Activated CD4-positive, alpha-beta T cell treated with anti-CD3 and anti-CD28 coated beads, Interleukin-2, amount 50 U/mL, for 24 hours (primary cell): Measurements from ENCODE around the gene FRMD4A.

Experiments
- DNase-seq, 2 donors: peaks; one replicate each; pipeline ENCODE4 v3.0.0-alpha.2; 2020; ENCODE audit warnings: low read depth in 1 of 2, low spot score in 1 of 2

The FRMD4A gene

DNA sequence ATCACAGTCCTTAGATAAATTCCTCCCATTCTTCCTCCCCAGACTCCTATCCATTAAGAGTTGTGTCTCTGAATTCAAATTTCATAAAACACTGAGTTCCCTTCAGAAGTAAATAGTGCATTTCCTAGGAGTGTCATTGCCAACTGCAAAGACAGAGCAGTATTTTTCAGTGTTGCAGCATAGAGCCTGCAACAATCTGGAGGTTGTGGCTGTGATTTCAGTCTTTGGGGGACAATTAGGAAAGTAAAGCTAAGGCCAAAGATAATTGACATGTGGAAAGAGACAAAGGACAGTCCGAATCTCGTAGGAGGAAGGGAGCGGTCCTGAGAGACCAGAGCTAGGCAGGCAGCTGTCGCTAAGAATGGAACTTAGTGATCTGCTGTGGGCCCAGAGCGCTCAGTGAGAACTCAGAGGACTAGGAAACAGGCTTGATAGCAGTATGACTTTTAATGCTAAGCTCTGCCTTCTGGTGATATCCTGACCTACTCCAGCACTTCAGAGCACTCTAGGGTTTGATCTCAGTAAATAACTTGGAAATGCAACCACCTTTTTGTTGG lies 697.8 kb downstream of the FRMD4A start:
- no peak for DNase-seq

DNA sequence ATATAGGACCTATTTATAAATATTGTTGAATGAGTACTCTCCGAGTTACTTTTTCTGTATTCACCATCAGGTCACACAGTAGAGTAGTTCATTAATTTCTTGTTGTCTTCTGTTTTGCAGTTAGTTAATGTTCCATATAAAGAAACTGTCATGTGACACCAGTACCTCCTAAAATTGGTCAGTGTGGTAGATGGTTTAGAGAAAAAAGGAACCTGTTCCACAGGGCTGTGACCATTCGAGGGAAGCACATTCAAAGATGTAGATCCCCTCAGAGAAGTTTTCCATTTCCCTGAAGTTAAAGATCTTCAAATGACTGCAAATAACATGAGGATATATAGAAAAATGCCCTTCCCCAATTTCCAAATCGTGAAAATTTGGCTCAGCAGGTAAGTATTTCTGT lies 698.3 kb downstream of the FRMD4A start:
- no peak for DNase-seq

DNA sequence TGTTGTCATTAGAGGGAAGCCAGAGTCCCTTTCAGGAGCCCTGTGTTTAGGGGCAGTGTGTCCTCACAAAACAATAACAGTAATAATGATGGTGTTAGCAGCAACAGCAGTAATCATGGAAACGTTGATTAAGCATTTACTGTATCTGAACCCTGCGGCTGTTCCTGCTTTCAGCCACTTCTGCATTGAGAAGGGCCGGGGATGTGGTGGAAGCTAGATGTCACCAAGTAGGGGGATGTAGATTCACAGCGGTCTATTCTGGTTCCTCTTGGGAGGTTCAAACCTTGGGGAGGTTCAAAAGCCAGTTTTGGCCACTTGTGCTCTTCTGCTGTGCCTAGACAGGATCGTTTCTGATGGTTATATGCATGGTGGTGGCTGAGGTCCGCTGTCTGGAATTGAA lies 699.1 kb downstream of the FRMD4A start:
- no peak for DNase-seq

DNA sequence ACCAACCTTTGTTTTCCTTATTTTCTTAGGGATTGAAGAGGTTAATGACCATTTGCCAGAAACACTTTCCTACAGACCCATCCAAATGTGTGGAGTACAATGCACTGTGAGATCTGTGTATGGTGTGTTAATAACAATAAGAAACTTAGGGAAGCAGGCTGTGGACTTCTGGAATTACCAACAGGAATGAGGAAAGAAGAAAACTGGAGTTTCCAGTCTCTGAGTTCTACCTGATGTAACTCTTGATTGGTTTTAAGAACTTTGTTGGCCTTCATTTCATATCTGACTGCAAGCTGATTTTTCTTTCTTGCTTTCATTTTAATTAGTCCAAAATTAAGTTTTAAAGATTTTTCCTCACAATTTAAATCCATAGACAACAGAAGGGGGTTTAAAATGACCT lies 700.5 kb downstream of the FRMD4A start:
- DNase-seq, result no peak

DNA sequence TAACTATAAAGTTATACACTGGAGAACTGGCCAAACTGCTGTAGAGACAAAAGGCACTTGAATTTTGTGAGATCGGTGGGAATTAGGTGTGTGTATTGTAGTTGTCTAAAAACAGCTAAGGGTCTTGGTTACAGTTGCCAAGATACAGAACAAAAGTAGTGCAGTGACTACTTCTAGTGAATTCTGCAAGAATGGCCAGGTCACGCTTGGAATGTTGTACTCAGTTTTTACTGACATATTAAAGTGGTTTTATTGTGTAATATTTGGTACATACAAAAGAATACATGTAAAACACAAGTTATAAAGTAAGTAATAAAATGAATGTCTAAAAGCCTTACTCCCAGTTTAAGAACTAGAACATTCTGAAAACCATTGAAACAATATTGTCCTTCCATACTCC lies 701.6 kb downstream of the FRMD4A start:
- no peak for DNase-seq

DNA sequence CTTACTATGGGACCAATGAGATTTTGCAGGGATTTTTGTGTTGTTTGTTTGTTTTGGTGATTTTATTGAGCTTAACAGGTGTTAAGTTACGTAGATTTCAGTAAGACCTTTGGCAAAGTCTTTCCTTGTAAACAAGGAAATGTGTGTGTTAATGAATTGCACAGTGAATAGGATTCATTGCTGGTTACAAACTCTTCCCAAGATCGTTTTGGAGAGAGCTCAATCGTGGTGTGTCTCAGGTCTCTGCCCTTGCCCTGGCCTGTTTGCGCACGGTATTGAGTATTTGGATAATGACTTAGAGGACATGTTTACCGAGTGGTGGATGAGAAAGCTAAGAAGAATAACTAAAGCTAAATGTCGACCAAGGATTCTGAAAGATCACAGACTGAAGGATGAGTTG lies 702.1 kb downstream of the FRMD4A start:
- no peak for DNase-seq

DNA sequence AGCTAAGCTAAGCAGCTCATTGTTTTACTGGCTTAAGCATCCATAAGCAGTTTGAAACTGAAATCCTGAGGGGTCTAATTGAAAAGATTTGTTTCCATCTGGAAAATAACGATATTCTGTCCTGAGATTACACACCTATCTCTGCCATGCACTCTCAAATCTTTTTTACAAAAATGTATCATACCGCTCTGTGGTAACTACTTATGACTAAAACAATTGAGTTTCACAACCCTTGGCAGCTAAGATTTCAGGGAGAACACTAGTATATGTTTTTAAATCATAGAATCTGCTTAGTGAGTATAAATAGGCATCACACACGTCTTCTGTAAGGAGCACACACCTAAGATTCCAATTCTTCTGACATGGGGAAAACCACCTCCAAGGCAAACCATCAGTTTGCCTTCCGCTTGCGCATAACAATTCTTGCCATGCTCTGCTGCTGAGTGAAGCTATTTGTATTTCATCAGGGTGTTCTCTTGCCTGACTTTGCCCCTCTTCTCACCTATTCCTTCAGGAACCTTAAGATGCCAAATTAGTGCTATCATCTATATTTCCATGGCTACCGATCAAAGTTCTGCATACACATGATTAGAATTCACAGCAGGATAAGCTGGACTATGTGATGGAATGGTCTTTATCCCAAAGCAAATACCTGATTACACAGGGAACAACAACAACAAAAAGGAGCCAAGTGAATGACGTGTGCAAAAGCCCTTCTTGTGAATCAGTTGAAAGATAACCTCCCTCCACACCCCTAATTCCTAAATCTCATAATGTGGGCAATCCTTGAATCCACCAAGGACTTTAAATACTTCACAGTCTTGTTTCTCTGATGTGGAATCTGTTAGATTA lies 703.0 kb downstream of the FRMD4A start:
- DNase-seq, result no peak

DNA sequence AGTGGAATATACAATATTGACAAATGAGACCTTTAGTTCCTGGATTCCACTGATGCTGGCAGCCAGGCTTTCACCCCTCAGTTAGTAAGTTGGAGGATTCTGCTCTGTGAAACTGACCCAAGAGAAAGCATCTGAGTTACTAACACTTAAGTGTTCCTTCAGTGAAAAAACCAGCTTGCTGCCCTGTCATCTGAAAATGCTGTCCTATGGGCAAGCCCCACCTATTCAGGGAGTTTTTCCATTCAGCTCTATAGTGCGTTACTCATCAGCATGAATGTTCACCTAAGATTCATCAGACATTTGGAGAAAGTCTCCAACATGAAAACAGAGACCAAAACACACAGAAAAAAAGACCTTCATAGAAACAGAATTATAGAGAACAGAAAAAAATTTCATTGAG lies 706.1 kb downstream of the FRMD4A start:
- DNase-seq, result no peak

DNA sequence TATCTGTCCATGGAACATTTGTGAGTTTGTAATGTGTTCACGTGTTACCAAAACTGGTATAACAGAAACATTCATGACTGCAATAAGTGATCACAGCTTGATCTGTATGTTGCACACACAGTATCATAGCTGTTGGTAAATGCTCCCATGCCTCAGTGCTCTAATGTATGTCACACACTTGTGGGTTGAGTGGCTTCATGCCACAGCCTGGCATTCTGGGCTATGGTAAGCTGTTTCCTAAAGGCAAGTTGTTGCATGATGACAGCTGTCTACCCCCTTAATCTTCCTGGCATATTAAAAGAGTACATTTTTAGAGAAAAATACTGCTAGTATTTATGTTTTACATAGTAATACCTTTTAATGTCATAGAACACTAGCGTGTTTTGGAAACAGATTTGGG lies 708.8 kb downstream of the FRMD4A start:
- no peak for DNase-seq

DNA sequence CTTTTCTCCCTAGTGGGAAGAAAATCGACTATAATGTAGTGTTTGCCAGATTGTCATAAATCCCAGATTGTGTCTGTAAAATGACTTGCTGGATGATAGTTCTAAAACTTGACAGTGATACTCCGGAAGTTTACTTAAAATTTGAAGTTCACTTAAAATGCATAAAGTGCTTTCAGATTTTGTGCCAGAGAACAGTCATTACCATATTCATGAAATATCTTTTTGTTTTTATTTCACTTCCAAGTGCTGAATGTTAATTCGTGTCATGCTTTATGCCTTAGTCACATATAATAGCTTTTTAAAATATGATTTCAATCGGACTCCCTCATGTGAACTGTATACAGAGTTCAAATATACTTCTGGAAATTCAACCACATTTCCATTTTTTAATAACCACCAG lies 713.6 kb downstream of the FRMD4A start:
- no peak for DNase-seq

DNA sequence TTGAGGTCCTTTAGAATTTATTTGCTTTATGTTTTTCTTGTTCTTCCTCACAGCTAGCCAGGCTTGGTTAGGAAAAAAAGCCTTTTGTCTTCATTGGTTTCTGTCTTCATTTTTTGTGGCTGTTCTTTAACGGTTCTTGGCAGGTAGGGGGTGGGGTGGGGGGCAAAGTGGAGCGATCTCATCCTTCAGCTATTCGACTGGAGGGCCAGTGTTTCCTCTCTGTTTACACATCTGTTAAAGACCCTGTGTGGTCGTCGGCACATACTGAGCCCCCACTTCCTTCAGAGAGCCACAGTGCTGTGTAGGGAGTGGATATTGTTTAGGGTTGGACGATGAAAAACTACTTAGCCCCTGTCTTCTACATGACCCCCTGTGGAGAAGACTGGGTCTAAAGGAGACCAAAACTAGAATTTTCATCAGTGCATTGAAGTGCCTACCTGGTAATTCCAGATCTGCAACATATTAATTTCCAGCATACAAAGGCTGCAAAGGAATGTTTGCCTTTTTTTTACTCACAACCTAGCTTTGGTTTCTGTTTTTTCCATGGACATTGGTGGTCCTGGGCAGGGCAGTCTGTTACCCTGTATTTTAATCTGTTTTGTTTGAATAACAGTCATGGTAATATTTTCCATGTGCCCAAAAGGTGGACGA lies 714.9 kb downstream of the FRMD4A start:
- no peak for DNase-seq

DNA sequence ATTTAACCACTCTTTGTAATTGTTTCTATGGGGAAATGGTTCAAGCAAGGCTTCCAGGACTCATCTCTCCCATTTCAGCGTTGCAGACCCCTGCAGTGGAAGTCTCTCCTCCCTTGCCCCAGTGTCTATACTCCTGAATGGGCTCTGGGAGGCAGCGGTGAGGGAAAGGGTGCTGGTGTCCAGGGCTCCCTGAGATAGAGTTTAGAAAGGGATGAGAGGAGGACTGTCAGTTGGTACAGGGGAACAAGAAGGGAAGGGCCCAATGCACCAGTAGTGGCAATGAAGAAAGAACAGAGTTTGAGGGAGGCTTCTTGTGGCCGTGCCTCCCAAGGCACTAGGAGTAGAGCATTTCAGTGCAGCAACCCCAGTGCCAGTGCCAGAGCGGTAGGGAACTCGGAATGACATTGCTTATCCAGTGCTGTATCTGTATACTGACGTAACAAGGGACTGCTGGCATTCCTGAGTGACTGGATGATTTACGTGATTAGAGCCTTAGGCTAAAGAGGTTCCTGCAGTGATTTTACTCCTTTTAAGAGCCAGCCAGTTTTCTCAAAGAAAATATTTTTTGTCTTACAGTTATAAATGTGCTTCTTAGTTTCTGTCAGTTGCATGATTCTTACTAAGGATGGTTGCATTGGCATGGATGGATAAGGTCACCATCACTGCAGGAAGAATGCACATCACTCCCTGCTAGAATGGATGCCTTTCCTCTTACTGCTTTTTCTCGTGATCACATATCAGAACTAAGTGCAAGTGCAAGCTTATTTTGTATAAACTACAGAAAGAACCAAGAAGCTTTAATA lies 716.0 kb downstream of the FRMD4A start:
- no peak for DNase-seq

DNA sequence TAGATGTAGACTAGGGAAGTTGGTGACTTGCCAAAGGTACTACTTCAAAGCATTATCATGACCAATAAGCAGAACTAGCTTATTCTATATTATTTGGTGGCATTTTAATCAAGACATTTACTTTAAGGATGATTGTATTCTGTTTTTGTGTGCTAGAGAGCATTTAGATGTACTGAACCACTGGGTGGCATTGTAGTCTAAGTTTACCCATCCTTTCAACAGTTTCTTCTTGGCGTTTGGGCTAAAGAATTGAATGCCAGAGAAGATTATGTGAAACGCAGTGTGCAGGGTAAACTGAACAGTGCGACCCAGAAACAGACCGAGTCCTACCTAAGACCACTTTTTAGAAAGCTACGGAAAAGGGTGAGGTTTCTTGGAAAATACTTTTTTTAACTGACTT lies 717.2 kb downstream of the FRMD4A start:
- no peak for DNase-seq

DNA sequence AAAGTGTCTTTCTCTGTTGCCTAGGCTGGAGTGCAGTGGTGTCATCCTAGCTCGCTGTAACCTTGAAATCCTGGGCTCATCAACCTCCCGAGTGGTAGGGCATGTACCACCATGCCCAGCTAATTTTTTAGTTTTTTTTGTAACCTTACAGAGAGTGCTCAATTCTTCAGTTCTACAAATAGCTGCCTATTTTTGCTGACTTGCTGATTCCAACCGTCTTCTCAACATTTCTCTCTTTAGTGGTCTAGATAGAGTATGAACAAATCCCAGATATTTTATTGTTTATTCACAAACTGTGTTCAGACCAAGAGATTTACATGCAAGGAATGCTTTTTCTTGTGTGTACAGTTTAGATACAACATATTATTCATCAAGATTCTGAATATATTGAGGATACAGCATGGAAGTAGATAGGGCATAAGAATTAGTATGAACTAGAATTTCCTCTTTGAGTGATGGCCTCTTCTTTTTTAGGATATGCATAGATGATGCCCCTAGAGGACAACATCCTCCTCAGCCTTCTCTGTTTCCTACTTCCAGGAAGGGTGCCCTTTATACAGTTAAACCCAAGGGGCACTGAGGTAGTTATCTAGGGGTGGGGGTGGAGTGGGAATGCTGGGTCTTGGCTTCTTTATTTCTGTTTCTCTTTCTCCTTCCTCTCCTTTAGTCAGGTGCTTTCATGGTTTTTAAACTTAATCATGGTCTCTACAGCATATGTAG lies 717.9 kb downstream of the FRMD4A start:
- no peak for DNase-seq

DNA sequence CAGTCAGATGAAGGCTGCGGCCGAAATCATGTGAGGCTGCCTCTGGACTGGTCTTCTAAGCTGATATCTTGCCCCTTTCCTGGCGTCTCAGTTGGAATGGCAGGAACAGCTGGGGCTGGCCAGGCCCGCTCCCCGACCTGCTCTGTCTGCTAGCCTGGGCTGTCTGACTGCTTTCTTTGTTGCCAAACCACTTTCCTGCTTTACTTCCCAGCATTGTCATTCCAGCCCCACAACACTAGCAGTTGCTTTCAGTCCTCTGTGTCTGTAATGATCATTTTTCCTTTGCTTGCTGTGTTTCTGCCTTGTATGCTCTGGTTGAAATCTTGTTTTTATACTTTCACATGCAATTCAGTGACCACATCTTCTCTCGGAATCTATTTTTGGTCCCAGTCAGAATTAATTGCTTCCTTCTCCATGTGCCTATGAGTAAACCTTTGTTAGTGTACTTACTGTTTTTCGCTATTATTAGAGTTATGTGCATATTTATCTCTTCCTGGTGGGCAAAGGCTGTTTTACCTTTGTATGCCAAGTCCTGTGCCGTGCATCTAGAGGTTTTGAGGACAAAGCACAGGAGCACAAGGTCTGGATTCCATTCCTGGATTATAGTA lies 722.4 kb downstream of the FRMD4A start:
- no peak for DNase-seq

DNA sequence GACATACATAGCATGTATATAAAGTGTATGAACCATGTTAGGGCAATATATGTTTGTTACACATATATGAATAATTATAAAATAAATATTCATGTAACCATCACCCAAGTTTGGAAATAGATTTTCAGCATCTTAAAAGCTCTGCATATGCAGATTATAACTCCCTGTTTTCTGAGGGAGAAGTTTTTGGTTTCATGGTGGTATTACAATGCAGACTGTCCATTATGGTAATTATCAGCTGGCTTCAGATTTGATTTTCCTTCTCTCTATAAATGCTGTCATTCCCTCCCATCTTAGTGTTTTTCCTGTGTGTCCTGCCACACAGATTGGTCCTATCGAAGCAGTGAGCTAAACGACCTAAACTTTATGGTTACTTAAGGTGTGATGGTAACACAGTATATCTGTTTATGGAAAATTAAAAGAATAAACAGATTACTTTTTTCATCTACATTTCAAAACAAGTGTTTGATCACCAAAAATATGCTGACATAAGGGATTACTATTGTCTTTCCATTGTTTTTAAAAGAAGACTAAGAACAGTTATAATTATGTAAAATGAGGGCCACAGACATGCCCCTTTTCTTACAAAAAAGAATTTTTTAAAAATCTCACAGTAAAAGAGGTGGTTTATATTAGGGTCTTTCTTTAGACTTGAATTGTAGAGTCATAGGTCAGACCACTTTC lies 726.2 kb downstream of the FRMD4A start:
- DNase-seq, result no peak

DNA sequence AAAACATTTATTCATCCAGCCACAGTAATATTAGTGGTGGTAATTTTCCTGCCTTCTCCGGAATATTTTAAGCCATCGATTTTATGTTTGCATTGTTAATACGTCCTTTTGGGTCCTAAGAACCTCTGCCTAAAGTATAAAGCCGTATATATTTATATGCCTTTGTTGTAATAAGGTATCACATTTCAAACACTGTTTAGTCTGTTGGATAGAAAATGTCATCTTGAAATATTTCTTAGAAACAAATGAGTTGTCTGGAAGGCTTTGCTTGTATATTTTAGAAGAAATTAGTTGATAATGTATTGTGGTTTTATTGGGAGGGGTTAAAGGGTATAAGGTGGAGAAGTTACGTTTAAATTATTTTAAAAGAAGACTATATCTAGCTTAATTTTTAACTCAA lies 732.8 kb downstream of the FRMD4A start:
- DNase-seq, result no peak

DNA sequence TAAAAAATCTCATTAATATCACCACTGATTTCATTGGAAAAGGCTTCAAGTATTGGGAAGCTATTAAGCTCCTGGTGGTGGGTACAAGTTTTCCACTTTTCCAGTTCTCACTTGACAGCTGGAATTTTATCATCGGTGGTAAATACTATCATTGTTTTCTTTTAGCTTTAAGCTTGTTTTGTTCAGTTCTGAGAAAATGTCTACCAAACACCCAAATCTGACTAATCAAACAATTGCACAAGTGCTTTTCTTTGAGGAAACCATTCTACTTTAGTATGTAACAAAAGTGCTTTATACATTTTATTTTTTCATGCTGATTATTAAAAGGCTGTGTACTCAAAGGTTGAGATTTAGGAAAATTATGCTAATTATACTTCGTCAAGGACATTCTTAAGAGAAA lies 736.1 kb downstream of the FRMD4A start:
- no peak for DNase-seq
